HG03575 (cell line): ENCODE data around the gene THPO.

ENCODE experiments used
- ATAC-seq: cut with Tn5 transposase; IDR thresholded peaks from one replicate; pipeline ENCODE4 v1.9.1; 2021; ENCODE audit not compliant: unreplicated experiment, insufficient number of reproducible peaks, low FRiP score; ENCODE audit errors: extremely low read depth

THPO gene

DNA sequence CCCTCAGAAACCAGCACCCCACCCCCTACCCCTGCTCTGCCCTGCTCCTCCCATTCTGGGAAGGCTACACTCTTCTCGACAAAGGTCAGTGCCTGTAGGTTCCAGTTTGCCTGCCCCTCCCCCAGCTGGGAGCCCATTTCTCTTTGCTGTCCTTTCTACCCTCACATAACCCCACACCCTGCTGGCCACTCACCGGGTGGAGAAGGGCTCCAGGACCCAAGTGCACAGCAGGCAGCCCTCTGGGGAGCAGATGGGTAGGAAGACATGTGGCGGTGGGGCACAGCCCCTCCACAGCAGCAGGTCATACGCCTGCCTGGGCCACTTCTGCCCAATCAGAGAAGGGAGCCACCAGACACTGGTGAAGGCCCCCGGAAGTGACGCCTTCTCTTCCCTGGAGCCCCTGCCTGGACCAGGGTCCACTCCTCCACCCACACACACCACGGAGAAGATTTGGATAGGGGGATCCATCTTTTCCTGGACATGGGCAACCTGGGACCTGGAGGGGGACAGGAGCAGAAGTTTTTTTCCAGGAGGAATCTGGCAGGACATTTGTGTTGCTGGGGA is at the start of gene THPO:
TSS of gene THPO (minus strand) at position 326 of the 564 bp plus-strand sequence. CDS start 1,948 bp downstream, outside the sequence.
- no peak for ATAC-seq

DNA sequence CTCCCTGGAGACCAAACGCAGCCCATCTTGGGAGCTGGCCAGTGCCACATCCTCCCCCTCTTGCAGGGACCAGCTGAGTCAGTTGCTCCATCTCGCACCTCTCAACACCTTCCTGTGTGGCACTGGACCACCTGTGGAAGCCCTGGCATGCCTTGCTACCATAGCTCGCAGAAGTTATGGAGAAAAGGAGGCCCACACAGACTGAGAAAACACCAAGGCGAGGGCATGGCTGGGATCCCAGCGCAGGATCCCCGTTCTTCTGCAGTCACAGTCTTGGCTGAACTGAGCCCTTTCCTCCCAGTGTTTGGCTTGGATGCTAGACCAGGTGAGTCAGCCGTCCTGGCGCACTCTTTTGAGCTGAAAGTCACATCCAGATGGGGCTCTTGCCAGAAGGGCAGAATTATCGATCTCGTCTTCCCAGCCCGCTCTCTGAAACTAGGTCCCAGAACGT is 48.7 kb upstream of the THPO start:
- no peak for ATAC-seq

DNA sequence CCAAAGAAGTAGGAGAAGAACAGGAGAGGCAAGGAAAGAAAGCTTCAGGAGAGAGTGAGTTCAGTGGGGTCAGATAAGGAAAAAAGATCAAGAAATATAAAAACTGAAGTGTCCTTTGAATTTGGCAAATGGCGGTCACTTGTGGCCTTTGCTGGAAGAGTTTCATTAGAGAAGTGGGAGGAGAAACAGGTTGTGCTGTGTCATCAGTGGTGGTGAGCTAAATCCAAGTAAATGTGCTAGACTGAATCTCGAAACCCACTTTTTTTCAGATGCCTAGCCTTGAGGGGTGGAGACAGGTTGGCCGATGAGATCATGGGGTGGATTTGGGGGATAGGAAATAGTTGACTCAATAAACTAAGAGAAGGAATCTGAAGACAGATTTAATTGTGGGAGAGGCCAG is 45.6 kb upstream of the THPO start:
- no peak for ATAC-seq

- ATAC-seq = no peak
These were observed 41.2 kb upstream of the THPO start for GRCh38 chr3:184419171-184419570.

GRCh38 chr3:184417619-184418327 is 39.8 kb upstream of the THPO start:
- ATAC-seq = no peak

GRCh38 chr3:184415203-184415490 is 37.1 kb upstream of the THPO start:
- no peak for ATAC-seq

GRCh38 chr3:184414418-184415202 is 36.6 kb upstream of the THPO start:
- ATAC-seq = no peak

- no peak for ATAC-seq
These were observed 32.0 kb upstream of the THPO start for GRCh38 chr3:184409946-184410500.

- ATAC-seq = no peak
These were observed 31.4 kb upstream of the THPO start for GRCh38 chr3:184409331-184409926.

- no peak for ATAC-seq
These were observed 27.3 kb upstream of the THPO start for GRCh38 chr3:184405075-184406030.

DNA sequence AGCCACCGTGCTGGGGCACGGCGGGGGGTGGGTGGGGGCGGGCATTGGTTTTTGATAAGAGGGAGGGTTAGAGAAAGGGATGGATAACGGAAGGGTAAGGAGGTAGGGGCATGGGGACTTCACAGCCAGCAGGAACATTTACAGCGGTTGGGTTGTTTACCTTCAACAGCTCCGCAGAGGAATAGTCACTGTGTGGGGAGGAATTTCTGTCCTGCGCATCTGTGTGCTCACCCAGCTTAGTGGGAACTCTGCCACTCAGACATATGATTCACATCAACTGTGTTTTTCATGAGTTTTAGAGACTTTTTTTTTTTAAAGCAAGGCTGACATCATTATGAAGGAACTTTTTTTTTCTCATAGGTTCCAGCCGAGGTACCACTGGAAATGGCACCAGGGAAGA is 21.4 kb upstream of the THPO start:
- ATAC-seq = no peak

- no peak for ATAC-seq
These were observed 17.3 kb upstream of the THPO start for GRCh38 chr3:184395320-184395660.

GRCh38 chr3:184391266-184391665 is 13.3 kb upstream of the THPO start:
- no peak for ATAC-seq

DNA sequence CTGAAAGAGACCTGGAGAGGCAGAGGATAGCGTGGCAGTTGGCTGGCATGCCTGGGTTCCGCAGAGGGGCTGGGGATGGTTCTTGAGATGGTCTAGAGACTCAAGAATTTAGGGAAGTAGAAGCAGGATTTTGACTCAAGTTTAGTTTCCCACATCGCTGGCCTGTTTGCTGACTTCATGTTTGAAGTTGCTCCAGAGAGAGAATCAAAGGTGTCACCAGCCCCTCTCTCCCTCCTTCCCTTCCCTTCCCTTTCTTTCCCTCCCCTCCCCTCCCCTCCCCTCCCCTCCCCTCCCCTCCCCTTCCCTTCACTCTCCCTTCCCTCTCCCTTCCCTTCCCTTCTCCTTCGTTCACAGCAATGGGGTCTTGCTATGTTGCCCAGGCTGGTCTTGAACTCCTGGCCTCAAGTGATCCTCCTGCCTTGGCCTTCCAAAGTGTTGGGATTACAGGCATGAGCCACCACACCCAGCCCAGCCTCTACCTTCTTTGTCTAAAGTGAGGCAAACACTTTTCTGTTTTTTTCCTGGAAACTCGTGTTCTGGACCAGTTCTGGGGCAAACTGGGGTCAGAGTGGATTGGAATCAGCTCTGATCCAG is 12.0 kb upstream of the THPO start:
- ATAC-seq = no peak

- ATAC-seq = no peak
These were observed 11.4 kb upstream of the THPO start for GRCh38 chr3:184389384-184389783.

DNA sequence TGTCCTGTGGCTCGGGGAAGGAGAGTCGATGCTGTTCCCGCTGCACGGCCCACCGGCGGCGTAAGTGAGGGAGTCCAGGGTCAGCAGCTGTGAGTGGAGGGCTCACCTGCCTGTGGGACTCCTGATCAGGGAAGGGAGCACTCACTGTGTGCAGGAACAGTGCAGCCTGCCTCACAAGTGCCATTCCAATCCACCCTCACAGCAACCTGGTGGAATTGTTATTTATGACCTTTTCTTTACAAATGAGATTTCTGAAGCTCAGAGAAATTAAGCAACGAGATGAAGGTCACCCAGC is 10.9 kb upstream of the THPO start:
- ATAC-seq = no peak

GRCh38 chr3:184388164-184388935 is 10.3 kb upstream of the THPO start:
- no peak for ATAC-seq

- no peak for ATAC-seq
These were observed 9.2 kb upstream of the THPO start for GRCh38 chr3:184387174-184387714.
